ENCODE results near the gene LNPEP. TPM values are rescaled to one million over a fixed set of nuclear protein-coding genes. Genes with fewer than 3 reads are reported as not detected.

Gene LNPEP
- total and polyA plus RNA-seq, 8 donors = 22.2 to 40.6 (median 27.6) TPM

DNA sequence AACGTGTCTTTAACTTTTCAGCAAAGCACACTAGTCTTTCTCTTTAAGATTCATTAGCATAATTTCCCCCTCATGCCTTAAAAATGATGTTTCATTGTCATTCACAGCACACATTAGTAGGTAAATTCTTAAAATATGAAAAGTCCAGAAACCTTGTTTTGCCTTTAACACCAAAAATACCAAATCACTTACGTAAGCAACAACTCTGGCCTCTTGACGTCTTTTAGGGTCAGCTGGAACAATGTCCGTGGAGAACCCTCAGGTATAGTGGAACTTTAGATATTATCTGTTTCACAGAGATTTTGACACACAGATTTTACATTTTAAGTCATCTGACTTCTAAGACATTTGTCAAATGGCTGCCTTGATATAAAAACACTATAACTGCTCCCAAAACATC is 30.9 kb downstream of the LNPEP start:
- H3K36me3 ChIP-seq = no peaks in the 10 kb centered on the region
- no peaks in the 10 kb centered on the region for H3K9me3 ChIP-seq
- no peaks in the 10 kb centered on the region for H3K27me3 ChIP-seq
- H3K27ac ChIP-seq = no peak overlapping the region
- ATAC-seq (no peak), DNase-seq (no peak)
- H3K4me3 ChIP-seq = no peak overlapping the region
- peaks cover 17 to 57% of the 10 kb centered on the region in 2 donors for H3K4me1 ChIP-seq
- intact Hi-C loops (cut with DNase I) = no loop called here
- TF ChIP-seq, protein P1, sequence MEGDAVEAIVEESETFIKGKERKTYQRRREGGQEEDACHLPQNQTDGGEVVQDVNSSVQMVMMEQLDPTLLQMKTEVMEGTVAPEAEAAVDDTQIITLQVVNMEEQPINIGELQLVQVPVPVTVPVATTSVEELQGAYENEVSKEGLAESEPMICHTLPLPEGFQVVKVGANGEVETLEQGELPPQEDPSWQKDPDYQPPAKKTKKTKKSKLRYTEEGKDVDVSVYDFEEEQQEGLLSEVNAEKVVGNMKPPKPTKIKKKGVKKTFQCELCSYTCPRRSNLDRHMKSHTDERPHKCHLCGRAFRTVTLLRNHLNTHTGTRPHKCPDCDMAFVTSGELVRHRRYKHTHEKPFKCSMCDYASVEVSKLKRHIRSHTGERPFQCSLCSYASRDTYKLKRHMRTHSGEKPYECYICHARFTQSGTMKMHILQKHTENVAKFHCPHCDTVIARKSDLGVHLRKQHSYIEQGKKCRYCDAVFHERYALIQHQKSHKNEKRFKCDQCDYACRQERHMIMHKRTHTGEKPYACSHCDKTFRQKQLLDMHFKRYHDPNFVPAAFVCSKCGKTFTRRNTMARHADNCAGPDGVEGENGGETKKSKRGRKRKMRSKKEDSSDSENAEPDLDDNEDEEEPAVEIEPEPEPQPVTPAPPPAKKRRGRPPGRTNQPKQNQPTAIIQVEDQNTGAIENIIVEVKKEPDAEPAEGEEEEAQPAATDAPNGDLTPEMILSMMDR (IDR thresholded peaks at IDR 0.05) = no peak

DNA sequence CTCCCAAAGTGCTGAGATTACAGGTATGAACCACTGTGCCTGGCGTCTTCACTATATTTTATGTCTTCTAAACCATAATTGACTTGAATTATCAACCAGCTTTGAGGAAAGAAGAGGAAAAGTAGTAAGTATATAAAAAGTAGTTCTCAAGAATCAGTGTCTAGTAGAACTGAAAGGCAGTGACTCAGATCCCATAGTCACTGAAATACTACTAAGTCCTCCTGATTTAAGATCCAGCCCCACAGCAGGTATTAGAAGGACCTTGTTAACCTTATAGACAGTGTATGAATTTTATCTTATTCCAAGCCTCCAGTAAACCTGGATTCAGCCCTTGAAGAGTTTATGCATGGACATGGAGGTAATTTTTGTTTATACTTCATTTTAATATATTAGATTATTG is 31.5 kb downstream of the LNPEP start:
- H3K9me3 ChIP-seq = no peaks in the 10 kb centered on the region
- no peak overlapping the region for H3K27ac ChIP-seq
- TF ChIP-seq, protein P1 (IDR thresholded peaks at IDR 0.05) = no peak
- ATAC-seq (peak; percentile 20), DNase-seq (no peak)
- H3K4me3 ChIP-seq = no peak overlapping the region
- H3K36me3 ChIP-seq = no peaks in the 10 kb centered on the region
- H3K4me1 ChIP-seq = peaks cover 17 to 55% of the 10 kb centered on the region in 2 donors
- no peaks in the 10 kb centered on the region for H3K27me3 ChIP-seq
- intact Hi-C loops (cut with DNase I) = no loop called here

DNA sequence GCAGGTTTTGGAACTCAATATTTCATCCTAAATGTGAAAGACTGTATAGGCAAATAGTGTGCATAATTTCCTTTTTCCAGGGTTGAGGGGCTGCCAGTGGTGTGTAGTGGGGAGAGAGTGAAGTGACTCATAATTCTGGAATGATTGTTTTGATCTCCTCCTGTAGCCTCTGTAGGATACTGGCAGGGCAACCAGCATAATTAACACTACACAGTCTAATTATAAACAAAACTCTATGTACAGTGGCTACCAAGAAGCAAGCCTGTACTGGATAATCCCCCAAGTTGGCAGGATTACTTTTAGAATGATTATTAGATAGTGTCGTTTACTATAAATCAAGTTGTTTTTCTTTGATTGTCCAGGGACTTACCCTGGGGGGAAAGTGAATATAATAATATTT is 32.2 kb downstream of the LNPEP start:
- H3K27ac ChIP-seq = peak overlapping the region; percentile 17 to 25
- intact Hi-C loops (cut with DNase I) = no loop called here

DNA sequence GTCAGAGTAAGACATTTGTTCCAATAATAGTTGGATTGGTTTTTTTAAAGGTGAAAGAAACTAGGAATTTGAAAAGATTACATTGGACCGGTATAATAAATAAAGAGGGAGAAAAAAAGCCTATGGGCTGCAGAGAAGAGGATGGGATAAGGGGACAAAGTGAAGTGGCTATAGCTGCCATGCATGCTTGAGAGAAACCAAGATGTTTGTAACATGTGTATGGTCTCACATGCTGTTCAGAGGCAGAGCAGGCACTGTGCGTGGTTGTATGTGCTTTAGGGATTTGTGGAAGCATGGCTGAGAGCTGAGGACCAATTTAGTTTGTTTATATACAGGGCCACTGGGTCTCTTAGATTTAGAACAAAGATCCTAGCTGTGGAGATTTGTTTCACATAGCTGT is 32.7 kb downstream of the LNPEP start:
- ATAC-seq (peak; percentile 65), DNase-seq (no peak)
- intact Hi-C loops (cut with DNase I) = no loop called here
- H3K9me3 ChIP-seq = no peaks in the 10 kb centered on the region
- TF ChIP-seq, protein P1 (IDR thresholded peaks at IDR 0.05) = no peak
- peaks cover 17 to 43% of the 10 kb centered on the region in 2 donors for H3K4me1 ChIP-seq
- H3K4me3 ChIP-seq = no peak overlapping the region
- H3K36me3 ChIP-seq = no peaks in the 10 kb centered on the region
- H3K27ac ChIP-seq = peak overlapping the region; percentile 11 to 17
- no peaks in the 10 kb centered on the region for H3K27me3 ChIP-seq

More for the DNA sequence above, 32.2 kb downstream of the LNPEP start:
- Histone ChIP-seq H3K4me1 (peaks cover 17 to 48% of the 10 kb centered on the region in 2 donors), H3K36me3 (no peaks in the 10 kb centered on the region), H3K4me3 (no peak overlapping the region), H3K27me3 (no peaks in the 10 kb centered on the region), H3K9me3 (no peaks in the 10 kb centered on the region)
- DNase-seq = no peak
- TF ChIP-seq, protein P1 (IDR thresholded peaks at IDR 0.05) = no peak
- ATAC-seq = peak; percentile 91

DNA sequence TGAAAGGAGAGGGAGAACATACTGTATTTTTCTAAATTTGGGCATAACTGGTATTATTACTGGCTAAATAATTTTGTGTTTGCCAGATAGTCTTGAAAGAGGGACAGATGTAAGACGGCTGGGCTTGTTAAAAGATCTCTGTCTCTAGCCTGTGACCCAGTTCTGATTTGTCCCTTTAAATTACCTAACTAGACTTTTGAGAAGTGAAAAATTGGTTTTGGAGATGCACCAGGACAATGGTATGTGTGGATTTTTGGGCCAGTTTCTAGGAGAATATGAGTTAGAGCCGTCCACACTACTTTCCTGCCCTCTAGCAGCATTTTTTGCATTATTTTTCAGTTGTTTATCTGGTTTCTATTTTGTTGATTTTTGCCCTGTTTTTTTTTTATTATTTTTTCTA is 33.5 kb downstream of the LNPEP start:
- TF ChIP-seq, protein P1 (IDR thresholded peaks at IDR 0.05) = no peak
- Histone ChIP-seq H3K4me3 (no peak overlapping the region), H3K36me3 (no peaks in the 10 kb centered on the region), H3K27me3 (no peaks in the 10 kb centered on the region), H3K9me3 (no peaks in the 10 kb centered on the region), H3K4me1 (peaks cover 17 to 36% of the 10 kb centered on the region in 2 donors), H3K27ac (peak overlapping the region in 1 of 2 donors; percentile 19)
- no peak for DNase-seq
- ATAC-seq = no peak
- intact Hi-C loops (cut with DNase I) = no loop called here
